Stimulated activated CD4-positive, alpha-beta T cell treated with anti-CD3 and anti-CD28 coated beads, Interleukin-1b, Interleukin-23, amount 100 ng/mL, for 1 hour (primary cell): ENCODE results near the gene DERL2.

ENCODE experiments used
- DNase-seq, 2 donors: peaks; one replicate each; pipeline ENCODE4 v3.0.0-alpha.2; 2020; ENCODE audit warnings: low read depth in 2 of 2

DERL2 gene

DNA sequence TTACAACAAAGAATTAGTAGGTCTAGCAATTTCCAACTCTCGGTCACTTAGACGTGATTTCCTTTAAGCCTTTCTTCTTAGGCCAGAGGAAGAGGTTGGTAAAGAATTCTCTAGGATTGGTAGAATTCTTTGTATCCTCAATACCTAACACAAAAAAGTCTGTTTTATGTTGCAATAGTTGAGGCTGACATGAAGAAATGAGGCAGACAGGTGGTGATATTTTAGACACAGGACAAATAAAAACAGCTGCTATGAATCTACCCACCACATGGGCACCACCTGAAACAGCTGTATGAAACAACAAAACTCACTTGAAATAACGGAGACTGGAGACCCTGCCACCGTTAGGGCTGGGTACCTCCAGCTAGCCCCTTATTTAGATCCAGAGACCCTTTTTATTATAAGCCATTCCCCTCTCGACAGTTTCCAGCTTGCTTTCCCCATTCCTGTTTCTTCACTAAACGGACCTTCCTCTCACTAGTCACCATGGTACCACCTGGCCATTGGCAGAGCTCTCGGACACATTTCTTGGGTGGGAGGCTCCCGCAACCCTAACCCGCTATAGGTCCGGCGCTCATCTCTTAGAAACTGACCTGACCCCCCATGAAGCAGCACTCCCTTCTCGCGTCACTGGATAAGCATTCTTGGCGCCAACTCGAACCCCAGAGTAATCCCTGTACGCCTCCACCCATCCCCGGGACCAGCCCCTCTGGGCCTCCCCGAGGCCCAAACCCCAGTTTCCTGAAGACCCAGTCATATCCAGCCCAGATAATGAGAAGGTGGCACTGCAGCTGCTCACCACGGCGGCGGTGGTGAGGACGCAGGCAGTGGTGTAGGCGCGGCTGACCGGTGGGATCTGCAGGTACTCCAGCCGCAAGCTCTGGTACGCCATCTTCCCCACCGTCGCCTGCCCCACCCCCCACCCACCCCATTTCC is at the start of gene DERL2:
Gene DERL2 (minus strand): TSS at position 909 of the 936 bp plus-strand sequence. CDS start 17 bp downstream, at position 892.
- DNase-seq, result no peak

DNA sequence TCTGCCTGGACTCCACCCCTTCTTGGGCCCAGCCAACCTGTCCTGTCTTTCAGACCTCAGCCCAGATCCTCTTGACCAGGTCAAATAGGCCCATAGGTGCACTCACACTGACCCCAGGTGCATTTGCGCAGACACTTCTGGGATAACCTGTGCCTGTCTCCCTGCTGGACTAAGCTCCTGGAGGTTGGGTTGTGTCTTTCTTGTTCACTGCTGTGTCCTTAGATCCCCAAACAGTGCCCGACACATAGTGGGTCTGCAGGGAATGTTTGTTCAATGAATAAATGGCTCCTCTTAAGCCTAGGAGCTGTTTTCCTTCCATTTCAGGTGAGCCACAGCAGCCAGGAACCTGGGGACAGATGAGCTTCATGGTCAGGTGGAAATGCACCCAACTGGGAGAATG is 49.5 kb upstream of the DERL2 start:
- DNase-seq, result no peak

DNA sequence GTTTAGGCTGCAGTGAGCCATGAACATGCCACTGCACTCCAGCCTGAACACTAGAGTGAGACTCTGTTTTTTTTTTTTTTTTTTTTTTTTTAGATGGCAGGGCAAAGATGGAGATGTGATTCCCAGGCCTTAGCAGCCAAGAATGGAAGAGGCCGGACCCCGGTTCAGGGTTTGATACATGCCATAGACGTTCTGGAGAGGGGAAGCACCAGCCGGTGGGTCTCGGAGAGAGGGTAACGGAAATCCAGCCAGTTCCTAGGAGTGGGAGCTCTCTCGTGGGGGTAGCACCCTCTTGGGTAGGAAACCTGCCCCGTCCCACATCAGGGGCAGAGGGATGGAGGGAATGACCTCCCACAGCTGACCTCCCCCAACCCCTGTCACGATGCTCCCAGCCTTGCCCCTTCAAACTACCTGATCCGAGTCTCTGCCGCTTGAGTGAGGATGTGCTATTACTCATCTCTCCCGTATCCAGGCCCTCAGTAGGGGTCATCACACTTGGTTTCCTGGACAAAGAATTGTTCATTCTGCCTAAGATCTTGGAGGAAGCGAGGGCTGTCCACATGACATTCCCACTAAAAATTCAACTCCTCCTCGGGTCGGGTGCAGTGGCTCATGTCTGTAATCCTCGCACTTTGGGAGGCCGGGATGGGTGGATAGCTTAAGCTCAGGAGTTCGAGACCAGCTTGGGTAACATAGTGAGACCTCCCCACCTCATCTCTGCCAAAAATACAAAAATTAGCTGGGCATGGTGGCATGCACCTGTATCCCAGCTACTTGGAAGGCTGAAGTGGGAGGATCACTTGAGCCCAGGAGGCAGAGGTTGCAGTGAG is 47.7 kb upstream of the DERL2 start:
- no peak for DNase-seq

DNA sequence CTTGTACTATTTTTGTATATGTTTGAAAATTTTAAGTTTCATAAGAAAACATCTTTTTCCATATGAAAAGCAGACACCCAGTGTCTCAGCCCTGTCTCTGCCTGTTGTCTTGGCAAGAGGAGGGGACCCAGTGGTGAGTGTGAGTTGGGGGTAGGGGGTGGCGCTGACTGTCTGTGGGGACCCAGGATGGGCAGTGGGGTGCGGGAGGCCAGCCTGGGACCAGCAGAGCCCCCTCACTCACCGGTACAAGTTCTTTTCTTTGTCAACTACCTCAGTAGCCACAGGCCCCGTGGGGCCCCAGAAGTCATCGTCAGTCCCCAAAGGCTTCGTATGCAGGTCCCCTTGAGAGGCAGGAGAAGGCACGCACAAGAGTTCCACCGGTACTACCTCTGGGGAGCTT is 46.6 kb upstream of the DERL2 start:
- no peak for DNase-seq

DNA sequence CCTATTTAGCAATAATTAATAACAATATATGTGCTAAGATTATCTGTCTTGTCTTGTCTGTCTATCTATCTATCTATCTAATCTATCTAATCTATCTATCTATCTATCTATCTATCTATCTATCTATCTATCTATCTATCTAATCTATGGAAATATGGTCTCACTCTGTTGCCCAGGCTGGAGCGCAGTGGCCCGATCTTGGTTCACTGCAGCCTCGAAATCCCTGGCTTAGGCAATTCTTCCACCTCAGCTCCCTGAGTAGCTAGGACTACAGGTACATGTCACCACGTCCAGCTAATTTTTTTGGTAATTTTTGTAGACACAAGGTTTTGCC is 45.1 kb upstream of the DERL2 start:
- no peak for DNase-seq

DNA sequence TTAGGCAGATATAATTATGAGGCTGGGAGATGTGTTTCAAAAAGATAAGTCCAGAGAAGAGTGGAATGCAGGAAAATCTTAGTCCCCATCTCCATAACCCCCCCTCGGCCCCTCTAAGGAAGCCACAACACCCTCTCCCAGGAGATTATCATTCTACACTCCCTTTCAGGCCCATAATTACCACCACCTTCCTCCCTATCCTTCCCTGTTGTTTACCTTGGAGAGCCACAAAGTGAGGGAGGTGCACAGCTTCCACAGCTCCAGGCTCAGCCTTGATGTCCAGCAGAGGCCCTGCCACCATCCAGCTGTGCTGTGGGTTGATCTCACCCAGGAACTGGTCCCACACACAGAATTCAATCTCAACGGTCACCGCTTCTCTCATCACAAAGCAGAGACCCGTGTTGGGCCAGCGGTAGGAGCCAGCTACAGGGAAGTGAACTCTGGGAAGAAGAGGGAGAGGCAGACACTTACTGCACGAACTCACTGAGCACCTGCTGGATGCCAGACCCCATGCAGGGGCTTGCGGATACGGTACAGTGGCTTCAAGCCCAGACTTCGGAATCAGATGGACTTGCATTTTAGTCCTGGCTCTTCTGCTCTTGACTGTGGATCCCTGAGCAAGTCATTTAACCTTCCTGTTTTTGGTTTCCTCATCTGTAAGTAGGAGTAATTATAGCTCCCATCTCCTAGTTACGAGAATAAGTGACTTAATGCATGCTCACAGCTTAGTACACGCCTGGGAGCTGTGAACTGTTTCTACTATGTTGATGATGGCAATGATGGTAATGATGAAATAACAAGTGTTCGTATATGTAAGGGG is 44.5 kb upstream of the DERL2 start:
- no peak for DNase-seq

DNA sequence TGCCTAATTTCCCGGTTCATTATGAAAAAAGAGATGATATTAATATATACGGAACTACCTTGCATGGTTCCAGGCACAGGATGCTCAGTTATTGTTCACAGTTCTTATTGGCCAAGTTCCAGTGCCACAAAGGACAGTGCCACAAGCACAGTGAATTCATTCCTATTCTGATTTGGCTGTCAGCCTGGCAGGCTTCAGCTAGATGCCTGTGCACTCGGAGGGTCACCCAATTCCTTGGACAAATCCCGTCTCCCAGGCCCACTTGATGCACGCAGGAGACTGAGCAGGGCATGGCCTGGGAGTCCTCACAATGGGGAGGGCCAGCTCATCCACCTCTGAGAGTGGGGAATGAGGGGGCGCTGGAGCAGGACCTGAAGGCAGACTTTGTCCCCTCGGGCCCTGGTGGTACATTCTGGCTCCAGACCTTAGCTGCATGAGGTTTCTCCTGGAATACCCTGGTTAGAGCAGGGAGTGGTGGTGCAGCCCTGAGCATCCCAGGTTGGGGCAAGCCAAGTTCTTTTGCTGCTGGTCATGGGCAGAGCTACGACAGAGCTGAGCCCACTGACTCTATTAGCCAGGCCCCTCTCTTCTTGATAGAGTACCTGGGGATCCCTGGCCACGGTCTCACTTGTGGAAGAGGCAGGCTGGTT is 41.7 kb upstream of the DERL2 start:
- DNase-seq, result no peak

DNA sequence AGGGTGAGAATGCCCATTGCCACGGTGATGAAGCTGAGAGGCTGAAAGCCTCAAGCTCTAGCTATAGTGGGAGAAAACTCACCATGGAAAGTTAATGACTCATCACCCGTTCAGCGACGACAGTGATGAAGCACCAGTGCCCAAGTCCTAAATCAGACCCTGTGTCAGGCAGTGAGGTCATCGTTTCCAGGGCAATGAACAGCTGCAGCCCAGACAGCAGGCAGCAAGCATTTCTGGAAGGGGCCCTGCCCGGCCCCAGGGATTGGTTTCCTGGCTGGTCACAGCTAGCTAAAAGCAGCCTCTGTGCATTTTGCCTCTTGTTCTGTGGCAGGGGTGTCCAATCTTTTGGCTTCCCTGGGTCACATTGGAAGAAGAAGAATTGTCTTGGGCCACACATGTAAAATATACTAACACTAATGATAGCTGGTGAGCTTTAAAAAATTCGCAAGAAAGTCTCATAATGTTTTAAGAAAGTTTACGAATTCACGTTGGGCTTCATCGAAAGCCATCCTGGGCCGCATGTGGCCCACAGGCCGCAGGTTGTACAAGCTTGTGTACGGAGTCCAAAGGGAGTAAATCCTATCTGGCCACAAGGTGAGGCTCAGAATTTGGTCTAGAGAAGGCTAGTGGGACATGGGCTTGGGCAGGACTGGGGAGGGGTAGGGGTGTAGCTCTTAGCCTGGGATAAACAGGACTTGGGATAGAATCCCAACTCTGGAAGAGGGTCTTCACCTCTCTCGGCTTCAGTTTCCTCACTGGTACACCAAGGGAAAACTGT is 41.0 kb upstream of the DERL2 start:
- DNase-seq, result peak in 1 of 2 donors; percentile 7

DNA sequence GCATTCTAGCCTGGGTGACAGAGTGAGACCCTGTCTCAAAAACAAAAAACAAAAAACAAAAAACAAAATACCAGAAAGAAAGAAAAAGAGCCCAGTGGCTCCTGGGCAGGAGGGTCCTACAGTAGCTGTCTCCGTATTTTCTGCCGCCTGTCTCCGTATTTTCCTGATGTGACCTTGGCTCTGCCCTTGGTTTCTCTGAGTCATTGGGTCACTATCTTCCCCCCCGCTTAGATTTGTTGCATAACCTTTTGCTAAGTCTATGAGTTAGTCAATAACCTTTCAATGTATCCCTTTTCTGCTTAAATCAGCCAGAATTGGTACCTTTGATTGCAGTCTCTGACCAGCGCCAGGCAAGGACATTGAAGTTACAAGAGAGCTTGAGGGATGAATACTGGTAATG is 37.3 kb upstream of the DERL2 start:
- no peak for DNase-seq

DNA sequence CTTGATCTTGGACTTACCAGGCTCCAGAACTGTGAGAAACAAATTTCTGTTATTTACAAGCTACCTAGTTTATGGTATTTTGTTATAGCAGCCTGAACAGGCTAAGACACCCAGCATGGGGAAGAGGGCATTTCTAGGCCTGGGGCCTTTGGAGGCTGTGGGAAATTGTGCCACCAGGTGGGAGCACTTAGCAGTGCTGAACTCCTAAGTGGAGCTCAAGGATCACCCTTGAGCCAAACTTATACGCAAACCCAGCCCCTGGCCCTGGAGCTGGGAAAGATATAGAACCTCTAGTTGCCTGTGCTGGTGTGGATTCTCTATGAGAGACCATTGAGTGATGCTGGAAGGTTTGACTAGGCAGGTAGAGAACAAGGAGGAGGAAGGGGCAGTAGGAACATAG is 36.5 kb upstream of the DERL2 start:
- DNase-seq, result no peak

DNA sequence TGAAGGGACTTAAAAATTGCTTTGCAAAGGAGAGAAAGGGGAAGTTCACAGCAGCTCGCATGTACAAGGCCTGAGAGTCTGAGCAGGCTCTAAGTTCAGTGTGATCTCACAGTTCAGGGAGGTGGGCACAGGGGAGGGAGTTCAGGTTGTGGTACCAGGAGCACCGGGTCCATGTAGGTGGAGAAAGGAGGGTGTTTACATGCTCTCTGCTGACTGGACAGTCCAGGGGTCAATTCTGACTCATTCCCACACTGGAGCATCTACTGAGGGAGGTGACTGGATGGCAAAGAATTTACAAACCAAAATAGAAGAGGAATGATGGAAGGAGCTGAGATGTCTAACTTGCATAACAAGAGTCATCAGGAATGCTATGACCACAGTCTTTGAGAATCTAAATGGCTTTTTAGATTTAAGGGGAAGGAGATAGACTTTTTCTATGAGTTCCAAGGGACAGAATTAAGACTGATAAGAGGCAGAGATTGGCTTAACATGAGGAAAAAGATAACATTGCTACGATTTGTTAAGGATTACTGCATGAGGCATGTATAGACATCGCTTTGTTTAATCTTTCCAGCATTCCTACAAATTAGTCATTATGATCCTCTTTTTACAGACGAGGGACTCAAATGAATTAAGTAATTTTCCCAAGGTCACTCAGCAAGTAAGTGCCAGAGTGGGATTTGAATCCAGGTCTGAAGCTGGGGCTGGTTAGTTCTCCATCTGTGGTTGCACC is 30.2 kb upstream of the DERL2 start:
- no peak for DNase-seq

DNA sequence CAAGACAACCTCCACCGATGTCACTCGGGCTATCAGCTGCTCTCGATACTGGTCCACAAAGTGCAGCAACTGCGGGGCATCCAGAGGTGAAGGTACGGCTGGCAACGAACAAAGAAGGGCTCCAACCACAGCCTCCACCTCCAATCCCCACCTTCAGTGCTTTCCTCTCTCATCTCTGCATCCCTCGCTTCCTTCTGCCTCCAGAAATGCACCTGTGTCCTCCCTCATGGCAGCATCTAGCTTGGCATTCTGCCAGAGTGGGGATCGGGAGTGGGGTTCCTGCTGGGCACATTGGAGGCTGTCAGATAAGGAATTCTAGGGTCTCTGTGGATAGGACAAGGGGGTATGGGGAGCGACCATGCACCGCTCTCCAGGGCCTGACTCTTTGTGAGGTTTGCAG is 29.0 kb upstream of the DERL2 start:
- no peak for DNase-seq

DNA sequence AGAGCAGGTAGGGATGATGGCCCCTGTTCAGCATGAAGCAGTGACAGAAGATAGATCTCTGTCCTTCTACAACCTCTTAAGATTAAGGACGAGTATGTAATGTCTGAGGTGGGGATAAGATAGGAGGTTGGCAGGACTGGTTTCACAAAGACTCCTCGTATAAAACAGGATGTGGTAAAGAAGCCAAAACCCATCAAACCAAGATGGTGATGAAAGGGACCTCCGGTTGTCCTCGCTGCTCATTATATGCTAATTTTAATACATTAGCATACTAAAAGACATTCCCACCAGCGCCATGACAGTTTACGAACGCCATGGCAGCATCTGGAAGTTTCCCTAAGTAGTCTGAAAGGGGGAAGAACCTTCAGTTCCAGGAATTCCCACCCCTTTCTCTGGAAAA is 27.6 kb upstream of the DERL2 start:
- DNase-seq, result no peak

DNA sequence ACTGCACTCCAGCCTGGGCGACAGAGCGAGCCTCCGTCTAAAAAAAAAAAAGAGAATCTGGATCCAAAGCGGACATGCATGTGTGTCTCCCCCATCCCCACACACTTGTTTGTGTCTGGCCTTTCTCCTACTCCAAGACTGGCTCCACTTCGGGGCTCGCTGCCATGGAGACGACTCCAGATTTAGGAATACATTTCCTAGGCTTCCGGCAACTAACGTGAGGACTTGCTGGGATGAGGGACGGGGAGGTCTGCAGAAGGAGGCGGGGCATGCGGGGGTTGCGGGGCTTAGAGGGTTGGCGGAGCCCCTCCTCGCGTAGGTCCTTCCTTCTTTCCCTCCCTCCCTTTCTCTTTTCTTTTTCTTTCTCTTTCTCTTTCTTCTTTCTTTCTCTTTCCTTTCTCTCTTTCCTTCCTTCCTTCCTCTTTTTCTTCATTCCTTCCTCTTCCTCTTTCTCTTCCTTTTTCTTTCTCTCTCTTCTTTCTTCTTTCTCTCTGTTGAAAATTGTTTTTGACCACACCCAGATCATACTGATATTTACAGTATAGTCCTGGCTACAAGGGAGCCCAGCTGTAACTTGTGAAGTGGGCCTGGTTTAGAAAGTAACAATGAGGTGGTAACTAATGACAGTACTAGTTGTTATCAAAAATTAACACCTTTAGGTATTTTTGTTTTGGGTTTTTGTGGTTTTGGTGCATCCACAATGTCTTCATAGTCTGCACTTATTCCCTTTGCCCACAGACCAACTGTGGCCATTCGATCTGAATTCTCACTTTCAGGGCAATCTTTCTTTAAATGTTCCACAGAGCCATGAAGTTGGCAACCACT is 25.6 kb upstream of the DERL2 start:
- no peak for DNase-seq

DNA sequence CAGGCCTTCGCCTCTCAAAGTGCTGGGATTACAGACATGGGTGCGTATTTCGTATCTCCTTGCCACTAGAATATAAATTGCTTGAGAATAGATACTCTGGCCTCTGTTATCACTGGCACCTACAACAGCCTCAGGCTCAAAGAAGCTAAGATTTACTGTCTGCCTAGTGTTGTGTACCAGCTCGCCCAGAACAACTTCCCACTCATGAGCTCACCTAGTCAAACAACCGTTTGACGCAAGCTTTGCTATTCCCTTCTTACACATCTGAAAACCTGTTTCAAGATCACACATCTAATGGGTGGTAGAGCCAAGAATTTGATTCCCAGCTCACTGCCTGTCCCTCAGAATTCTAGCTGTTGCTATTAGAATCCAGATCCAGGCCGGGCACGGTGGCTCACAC is 24.8 kb upstream of the DERL2 start:
- no peak for DNase-seq

DNA sequence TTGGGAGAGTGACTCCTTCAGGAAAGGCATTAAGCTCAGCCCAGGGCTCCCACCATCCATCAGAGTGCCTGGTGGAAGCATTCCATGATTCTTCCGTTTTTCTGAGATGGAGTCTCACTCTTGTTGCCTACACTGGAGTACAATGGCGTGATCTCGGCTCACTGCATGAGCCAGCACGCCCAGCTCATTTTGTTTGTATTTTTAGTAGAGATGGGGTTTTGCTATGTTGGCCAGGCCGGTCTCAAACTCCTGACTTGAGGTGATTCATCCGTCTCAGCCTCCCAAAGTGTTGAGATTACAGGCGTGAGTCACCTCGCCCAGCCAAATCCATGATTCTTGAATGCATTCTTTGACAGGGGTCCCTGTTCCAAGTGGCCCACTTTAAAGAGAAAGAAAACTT is 23.5 kb upstream of the DERL2 start:
- DNase-seq, result no peak

DNA sequence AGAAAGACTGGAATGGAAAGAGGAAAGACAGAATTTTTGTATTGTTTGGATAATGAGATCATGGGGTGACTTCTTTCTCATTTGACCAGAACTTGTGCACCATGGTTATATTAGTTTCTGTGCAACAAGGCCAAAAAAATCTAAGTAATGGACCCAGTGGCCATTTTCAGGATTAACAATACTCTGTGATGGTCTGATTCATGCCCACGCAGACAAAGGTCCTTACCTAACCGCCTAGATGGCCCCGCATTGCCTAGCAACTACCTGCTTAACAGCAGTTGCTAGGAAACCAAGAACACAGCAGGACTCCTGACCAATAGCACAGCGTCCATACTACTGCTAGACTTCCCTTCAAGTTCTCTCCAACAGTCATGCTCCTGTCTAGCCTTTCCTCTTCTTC is 22.8 kb upstream of the DERL2 start:
- DNase-seq, result no peak

DNA sequence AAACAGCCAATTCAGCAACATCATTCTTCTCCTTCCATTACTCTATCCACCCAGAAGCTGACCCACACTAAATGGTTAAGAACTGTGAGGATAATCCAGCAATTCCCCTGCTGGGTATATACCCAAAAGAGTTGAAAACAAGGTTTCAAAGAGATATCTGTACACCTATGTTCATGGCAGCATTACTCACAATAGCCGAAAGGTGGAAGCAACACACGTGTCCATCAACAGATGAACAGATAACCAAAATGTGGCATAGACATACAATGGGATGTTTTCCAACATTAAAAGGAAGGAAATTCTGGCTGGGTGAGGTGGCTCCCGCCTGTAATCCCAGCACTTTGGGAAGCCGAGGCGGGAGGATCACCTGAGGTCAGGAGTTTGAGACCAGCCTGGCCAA is 20.3 kb upstream of the DERL2 start:
- DNase-seq, result no peak

DNA sequence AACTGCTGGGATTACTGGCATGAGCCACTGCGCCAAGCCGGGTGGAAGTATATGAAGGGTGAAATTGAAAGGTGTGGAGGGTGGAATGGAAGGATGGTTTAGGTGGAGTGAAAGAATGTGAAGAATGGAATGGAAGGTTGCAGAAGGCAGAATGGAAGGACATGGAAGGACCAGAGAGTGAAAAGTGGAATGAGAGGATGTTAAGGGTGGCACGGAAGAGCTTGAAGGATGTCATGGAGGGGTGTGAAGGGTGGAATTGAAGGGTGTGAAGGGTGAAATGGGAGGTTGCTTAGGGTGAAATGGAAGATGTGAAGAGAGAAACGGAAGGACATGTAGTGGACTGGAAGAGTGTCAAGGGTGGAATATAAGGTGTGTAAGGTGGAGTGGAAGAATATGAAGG is 16.6 kb upstream of the DERL2 start:
- no peak for DNase-seq
